GM21390 (cell line): ENCODE results near the gene PARN.

Source experiments
- ATAC-seq: cut with Tn5 transposase; IDR thresholded peaks from one replicate; pipeline ENCODE4 v1.9.1; 2021; ENCODE audit not compliant: unreplicated experiment

The PARN gene

DNA sequence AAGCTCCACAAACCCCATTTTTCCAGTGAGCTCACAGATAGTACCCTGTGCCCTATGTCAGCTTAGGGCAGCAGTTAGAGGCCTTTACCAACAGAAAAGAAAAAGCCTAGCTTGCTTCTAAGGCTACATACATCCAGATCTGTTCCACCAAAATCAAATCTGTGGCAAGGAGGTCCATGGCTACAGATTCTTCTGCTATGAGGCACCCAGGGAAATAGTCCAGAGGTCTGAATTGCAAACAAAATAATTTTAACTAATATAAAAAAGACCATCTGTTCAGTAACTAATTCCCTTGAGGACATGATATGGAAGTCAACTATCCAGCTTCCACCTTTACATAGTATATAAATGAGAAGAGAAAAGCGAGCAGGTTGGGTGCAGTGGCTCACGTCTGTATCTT is 129.3 kb downstream of the PARN start:
- no peak for ATAC-seq

DNA sequence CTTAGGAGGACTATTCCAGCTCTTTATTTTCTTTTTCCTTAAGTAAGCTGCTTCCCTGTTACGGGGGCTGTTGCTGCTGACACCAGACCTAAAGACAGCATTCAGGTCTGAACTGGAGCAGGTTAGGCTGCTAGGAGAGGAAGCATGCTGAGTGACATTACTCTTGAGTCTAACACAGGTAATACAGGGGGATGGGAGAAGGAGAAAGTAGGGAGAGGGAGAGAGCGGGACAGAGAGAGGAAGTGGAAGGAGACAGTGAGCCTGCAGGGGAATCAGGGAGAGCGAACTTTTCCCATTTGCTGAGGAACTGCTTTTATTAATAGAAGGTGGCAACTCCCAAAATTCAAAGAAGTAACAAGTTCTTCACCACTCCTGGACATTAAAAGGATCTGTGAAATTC is 130.9 kb downstream of the PARN start:
- ATAC-seq, result no peak

DNA sequence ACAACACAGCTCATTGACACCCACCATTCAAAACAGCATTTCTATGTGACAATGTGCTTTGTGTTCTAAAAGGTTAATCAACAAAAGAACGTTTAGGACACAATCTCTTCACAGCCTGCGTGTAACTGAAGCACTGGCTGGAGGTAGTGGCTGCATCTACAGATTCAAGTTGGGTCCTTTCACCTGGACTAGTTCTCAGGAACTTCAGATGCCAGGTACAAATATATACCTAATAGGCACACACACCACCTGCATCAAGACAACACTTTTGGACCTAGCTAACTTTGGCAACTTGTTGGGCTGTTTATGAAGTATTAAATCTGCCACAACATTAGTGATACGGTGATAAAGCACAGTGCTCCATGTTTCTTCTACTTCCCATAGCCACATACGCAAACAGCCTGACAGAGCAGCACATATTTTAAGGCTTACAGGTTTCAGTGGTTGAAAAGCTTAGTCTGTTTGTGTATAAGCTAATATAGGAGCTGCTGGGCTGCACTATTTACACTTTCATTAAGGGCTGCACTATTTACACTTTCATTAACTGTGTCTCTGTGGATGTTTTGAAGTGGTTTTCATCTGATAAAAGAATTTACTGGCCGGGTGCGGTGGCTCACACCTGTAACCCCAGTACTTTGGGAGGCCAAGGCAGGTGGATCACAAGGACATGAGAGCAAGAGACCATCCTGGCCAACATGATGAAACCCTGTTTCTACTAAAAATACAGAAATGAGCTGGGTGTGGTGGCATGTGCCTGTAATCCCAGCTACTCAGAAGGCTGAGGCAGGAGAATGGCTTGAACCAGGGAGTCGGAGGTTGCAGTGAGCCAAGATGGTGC is 132.6 kb downstream of the PARN start:
- no peak for ATAC-seq

DNA sequence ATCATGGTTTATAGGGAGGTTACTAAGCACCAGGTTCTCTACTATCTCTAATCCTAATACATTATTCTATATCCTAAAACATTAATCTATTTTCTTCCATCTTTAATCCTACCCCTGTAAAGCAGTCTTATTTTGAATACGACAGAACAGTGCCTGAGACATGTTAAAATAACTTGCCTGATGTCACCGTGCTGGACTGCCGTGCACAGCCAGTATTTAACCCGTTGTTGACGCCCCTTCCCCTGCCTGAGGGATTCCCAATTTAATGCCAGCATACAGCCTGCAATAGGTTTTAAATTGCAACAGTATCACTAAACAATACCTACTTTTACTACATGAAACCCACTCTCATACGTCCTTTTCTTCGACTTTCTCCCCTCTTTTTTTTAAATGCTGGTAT is 133.3 kb downstream of the PARN start:
- no peak for ATAC-seq

DNA sequence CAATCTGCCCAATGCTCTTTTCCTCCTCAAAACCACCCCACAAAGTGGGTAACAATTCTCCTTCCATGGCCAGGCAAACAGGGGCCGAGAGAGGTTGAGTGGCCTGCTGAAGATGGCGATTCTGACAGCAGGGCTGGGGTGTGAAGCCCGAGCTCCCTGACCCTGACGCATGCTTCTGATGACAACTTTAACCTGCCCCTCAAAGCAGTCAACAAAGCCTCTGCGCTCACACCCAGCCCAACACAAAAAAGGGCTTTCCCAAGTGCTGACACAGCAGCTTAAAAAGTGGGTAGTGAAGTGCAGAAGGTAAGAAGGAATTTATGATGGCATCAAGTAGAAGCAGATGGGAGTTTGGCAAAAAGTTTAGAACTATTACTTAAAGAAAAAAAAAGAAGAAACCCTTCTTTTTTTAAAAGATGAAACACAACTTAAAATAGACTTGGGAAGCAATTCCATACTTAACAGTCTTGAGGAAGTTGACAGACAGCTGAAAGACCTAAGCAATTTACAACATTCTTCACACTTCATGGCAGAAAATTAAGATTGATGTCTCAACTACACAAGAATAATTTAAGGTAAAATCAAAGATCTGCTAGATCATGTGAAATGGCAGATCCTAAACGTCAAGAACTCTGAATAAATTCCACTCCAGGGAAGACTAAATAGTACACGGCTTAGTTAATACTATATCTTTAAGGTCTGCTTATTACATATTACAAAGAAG is 133.9 kb downstream of the PARN start:
- no peak for ATAC-seq

DNA sequence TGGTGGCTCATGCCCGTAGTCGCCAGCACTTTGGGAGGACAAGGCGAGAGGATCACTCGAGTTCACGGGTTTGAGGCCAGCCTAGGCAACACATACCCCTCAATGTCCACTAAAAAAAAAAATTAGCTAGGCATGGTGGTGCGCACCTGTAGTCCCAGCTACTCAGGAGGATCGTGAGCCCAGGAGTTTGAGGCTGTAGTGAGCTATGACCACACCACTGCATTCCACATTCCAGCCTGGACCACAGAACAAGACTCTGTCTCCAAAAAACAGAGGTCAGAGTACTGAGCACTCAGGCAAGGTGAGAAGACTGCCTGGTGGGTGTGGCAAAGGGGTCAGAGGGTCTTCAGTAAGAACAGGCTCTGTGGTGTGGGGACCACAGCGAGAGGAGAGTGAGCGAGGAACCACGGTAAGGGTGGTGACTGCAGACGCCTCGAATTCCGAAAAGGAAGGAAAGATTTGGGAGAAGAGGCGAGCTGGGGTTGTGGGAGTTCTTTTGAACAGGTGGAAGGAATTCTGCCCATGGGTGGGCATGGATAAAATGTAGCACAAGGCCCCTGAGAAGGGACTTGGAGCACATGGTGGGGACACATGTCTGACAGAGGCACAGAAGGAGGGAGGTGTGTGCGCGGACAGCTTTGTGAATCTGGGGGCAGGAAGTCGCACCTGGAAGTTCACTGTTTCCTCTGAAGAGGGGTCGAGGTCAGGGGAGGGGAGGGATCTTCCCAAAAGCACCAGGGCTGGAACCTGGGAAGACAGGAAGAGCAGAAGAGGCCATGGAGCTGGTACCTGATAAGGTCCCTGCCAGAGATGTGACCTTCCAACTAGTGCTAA is 134.6 kb downstream of the PARN start:
- no peak for ATAC-seq

DNA sequence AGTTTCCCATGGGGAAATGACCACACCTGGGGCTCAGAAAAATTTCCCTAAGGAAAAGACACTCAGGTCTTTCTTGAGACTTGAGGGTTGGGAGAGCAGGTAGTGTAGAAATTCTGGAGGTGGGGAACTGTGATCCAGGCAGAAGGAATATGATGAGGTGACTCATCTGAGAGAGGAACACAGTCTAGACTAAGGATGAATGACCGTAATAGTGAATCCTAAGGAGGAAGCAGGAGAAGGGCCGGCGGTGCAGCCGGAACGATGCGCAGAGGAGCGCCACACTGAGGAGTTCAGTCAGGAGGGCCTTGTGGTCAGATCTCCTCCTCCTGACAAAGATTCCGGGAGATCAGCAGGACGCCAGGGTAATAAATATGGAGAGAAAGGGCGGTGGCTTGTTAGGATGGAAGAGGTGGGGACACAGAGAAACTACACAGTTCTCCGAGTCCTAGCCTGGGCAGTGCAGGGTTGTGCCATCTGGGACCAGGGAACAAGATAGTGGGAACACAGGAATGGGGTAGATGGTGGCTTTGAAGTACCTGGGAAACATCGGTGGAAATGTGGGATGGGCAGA is 135.6 kb downstream of the PARN start:
- no peak for ATAC-seq

DNA sequence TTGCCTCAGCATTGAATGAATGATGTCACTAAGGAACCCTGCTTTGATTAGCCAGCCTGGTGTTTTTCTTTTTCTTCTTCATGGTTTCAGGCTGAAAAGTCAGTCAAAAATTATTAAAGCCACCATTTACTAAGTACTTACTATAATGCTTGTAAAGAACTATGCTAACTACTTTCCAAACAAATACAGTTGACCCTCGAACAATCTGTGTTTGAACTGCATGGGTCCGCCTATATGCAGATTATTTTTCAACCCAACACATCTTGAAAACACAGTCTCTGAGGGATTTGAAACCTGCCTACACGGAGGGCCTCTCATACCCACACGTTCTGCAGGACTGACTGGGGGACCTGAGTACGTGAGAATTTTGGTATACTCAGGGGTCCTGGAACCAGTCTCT is 136.3 kb downstream of the PARN start:
- no peak for ATAC-seq

DNA sequence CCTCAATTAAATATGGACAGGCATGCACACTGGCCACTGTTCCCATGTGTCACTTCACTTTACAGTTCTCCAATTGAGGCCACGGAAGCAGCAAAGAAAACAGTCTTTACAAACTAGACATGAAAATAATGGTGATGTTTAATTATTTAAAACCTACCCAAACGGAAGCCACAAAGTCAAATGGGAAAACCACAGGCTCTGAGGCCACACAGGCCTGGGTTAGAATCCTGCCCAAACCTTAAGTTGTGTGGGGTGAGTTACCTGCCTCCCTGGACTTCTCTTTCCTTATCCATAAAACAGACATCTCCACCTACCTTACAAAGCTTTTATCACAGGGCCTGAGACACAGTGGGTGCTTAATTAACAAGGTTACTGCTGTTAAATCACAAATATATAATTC is 137.4 kb downstream of the PARN start:
- no peak for ATAC-seq

DNA sequence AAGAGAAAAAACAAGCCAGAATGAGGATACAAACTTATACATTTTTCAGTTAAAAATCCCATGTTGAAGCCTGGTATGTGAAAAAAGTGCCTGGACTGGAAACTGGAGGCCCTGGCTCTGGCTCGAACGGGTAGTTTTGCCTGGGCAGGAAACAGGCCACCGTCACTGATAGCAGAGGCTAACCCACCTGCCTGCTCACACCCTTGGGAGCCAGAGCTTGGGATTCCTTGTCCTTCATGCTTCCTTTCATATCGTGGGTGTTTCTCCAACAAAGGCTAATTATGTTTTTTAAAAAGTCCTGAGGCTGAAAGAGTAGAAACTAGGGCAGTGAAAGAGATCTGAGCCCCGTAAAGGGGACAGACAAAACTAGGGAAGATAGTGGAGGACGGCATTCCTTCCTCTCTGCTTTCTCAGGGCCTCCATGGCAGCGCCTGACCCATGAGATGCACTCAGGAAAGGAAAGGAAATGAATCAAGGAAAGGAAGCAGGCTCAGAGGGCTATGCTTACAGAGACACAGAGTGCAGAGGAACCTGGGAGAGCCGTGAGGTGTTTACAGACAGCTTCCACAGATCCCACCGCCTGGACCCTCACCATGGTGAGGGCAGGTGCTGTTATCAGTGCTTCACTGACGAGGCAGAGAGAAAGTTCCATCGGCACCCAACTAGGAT is 138.1 kb downstream of the PARN start:
- ATAC-seq, result no peak

DNA sequence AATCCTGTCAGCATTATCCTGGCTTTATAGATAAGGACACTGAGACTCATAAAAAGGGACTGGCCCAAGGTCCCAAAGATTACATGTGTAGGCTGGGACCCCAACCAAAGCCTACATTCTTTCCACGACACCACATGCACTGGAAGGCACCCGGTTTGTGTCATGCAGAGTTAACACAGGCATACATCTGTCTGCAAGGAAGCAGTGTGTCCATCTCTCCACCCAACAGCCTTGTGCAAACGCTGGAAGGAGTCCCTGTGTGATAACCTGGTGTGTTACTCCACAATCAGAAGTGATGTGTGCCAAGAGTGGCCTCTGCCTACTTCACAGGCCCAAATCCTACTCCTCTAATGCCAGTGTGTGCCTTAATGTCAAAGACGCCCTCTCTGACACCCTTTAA is 139.8 kb downstream of the PARN start:
- ATAC-seq, result no peak

DNA sequence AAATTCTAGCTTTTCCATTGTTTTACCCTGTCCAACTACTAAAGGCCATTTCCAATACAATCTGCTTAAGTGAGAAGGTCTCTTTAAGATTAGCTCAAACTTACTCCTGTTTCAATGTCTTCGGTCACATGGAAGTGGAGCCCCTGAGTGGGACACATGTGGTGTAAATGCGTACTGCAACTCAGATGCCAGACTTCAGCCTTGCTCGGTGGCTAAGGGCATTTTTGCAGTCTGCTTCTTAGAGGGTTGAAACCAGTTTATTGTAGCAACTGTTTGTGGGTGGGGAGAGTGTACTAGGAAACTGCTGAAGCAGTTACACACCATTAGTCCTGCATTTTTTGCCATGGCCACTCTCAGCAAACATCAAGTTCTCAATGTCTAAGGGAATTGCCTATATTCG is 140.6 kb downstream of the PARN start:
- no peak for ATAC-seq

DNA sequence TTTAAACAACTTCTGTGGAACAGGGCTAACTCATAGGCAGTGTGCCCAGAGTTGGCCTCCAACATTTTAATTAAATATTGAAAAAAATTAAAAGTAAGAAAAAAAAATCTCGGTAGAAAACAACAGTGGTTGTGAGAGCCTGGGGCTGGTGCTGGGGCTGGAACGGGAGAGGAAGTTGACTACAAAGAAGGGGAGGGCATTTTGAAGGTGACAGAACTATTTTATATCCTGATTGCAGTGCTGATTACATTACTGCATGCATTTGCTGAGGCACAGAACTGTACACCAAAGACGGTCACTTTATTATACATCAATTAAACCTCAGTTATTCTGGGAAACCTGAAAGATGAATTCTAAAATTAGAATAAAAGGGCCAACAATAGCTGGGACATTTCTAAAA is 142.5 kb downstream of the PARN start:
- no peak for ATAC-seq

DNA sequence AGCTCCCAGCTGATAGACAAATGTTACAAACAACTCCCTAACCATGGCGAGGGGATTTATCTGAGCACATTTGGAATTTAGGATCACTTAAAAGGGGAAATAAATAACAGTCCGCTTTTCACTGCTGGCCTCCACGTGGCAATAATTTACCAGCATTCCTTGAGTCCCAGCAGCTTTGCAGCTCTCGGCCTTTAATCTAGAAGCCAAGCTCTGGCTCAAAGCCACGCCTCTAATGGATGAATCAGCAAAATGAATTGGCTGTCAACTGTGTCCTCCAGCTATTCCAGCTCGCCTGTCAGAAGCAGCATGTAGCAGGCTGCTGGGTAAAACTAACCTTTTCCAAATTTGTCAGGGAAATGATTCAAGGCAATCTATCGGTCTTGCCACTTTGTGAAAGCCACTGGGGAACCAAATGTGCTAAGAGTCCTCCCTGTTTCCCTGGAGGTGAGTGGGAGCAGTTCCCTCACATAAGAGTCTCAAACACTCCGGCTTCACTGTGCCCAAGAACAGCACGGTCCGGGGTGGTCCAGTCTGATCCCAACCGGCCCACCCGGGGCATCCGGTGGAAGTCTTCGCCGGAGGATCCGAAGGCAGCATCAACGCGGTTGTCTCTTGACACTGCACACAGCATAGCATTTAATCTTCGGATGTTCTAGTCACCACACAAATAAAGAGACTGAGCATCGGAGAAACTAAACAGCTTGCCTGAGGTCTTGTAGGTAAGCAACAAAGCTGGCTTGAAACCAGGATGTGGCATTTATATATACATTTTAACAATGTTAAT is 143.3 kb downstream of the PARN start:
- ATAC-seq, result no peak

DNA sequence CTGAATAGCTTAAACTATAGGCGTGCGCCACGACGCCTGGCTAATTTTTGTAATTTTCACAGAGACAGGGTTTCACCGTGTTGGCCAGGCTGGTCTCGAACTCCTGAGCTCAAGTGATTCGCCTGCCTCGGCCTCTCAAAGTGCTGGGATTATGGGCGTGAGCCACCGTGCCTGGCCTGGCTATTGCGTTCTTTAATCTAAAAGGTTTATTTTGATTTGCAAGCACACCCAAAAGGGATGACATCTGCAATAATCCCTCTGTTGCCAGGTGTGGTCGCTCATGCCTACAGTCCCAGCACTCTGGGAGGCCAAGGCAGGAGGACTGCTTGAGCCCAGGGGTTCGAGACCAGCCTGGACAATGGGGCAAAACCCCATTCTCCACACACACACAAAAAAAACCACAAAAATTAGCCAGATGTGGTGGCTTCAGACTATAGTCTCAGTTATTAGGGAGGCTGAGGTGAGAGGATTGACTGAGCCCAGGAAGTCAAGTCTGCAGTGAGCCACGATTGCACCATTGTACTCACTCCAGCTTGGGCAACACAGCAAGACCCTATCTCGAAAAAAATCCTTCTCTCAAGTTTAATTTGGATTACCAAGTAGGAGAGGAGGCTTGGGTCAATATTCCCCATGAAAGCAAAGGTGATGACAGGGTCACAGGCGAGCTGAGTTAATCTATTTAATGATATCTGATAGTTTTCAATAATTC is 144.1 kb downstream of the PARN start:
- ATAC-seq, result no peak

DNA sequence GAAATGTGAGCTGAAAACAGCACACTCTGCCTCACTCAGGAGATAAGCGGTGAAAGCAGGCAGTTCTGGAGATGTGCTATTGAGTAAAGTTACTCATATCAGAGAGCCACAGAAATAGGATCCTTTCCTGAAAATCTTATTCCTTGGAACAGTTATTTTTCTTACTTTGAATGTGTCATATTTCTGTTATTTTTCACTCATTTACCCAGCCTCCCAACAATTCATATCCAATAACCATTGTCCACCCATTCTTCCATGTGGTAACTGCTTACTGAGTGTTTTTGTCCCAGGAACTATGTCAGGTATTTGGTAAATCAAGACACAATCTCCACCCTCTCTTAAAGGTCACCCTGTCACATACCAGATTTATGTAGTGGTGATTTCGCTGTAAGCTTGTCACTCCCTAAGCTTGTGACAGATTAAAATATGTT is 144.9 kb downstream of the PARN start:
- ATAC-seq, result no peak

DNA sequence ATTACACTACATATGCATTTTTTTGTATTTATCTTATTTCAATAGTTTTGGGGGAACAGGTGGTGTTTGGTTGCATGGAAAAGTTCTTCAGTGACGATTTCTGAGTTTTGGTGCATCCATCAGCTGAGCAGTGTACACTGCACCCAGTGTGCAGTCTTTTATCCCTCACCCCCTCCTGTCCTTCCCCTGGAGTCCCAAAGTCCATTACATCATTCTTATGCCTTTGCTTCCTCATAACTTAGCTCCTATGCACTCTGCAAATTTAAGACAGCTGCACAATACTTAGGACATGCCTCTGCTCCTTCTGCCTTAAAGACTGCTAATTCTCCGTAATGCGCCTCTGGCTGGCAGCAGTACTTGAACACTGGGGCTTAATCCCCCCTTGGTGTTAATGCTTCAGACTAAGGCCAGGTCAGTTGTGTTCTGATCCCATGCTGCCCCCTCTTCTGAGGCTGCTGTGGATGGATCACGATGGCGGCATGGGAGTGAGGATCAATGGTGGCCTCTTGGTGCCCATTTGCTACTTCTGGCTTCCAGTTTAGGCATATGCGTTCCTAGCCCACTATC is 146.2 kb downstream of the PARN start:
- ATAC-seq, result no peak

DNA sequence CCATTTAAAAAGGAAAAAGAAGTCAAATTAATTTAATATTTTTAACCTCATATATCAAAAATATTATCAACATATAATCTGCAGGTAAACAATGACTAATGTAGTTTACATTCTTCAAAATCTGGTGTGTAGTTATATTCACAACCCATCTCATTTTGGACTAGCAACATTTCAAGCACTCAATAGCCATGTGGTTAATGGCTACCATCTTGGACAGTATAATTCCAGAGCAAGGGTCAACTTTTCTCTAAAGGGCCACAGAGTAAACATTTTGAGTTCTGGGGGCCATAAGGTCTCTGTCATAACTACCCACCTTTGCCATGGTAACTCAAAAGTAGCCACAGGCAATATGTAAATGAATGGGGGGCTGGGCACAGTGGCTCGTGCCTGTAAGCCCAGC is 153.9 kb downstream of the PARN start:
- ATAC-seq, result no peak
